ENCODE data around the gene C1GALT1.
"Not testable (repeated sequence)": the region's sequence is repeated elsewhere in the genome, so short reads cannot be mapped to it uniquely, and the experiment has no call there.

C1GALT1 gene

DNA sequence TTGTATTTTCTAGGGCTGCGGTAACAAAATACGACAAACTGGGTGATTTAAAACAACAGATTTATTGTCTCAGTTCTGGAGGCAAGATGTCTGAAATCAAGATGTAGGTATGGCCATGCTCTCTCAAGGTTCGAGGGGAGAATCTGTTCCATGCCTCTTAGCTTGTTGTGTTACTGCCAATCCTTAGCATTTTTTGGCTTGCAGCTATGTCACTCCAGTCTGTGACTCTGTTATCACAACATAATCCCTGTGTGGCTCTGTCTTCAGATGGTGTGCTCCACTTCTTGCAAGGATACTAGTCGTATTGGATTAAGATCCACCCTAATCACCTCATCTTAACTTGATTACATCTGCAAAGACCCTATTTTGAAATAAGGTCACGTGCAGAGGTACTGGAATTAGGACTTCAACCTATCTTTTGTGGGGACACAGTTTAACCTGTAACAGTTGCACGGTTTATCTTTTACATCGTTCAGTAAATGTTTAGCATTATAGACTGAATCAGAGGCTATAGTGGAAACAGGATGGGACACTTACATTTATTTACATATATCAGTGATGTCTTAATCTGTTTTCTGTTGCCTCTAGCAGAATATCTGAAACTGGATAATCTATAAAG is 3.1 kb downstream of the C1GALT1 start:
- POLR2A ChIA-PET (ENCODE audit: low non-redundant PET): no interaction called here
- H3K27ac ChIP-seq: no peak overlapping the region
- TF ChIP-seq, protein P1, sequence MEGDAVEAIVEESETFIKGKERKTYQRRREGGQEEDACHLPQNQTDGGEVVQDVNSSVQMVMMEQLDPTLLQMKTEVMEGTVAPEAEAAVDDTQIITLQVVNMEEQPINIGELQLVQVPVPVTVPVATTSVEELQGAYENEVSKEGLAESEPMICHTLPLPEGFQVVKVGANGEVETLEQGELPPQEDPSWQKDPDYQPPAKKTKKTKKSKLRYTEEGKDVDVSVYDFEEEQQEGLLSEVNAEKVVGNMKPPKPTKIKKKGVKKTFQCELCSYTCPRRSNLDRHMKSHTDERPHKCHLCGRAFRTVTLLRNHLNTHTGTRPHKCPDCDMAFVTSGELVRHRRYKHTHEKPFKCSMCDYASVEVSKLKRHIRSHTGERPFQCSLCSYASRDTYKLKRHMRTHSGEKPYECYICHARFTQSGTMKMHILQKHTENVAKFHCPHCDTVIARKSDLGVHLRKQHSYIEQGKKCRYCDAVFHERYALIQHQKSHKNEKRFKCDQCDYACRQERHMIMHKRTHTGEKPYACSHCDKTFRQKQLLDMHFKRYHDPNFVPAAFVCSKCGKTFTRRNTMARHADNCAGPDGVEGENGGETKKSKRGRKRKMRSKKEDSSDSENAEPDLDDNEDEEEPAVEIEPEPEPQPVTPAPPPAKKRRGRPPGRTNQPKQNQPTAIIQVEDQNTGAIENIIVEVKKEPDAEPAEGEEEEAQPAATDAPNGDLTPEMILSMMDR (conservative IDR thresholded peaks at IDR 0.05; ENCODE audit: low read depth): no peak
- DNase-seq (ENCODE audit: low spot score): no peak
- CTCF ChIA-PET: no interaction called here

GRCh38 chr7:7188091-7188490 is 5.7 kb downstream of the C1GALT1 start:
- CTCF ChIA-PET: interaction anchor here (0.6 kb wide), 1 partner anchor 387 kb away, joined by 4 read pairs; no protein-coding TSS in a partner anchor
- POLR2A ChIA-PET (ENCODE audit: low non-redundant PET): no interaction called here
- TF ChIP-seq, protein P1 (conservative IDR thresholded peaks at IDR 0.05; ENCODE audit: low read depth): no peak
- no peak overlapping the region for H3K27ac ChIP-seq
- DNase-seq (ENCODE audit: low spot score): no peak

- TF ChIP-seq, protein P1 (conservative IDR thresholded peaks at IDR 0.05; ENCODE audit: low read depth): no peak
- POLR2A ChIA-PET (ENCODE audit: low non-redundant PET): no interaction called here
- H3K27ac ChIP-seq: no peak overlapping the region
- CTCF ChIA-PET: interaction anchor here (0.6 kb wide), 2 partner anchors 386 to 993 kb away, joined by 3 to 4 read pairs; no protein-coding TSS in a partner anchor
- DNase-seq (ENCODE audit: low spot score): no peak
These were observed 6.4 kb downstream of the C1GALT1 start for GRCh38 chr7:7188742-7189141.

- no peak for DNase-seq (ENCODE audit: low spot score)
- TF ChIP-seq, protein P1 (conservative IDR thresholded peaks at IDR 0.05; ENCODE audit: low read depth): no peak
- CTCF ChIA-PET: no interaction called here
- no peak overlapping the region for H3K27ac ChIP-seq
- POLR2A ChIA-PET (ENCODE audit: low non-redundant PET): no interaction called here
These were observed 7.8 kb downstream of the C1GALT1 start for GRCh38 chr7:7190142-7190541.

DNA sequence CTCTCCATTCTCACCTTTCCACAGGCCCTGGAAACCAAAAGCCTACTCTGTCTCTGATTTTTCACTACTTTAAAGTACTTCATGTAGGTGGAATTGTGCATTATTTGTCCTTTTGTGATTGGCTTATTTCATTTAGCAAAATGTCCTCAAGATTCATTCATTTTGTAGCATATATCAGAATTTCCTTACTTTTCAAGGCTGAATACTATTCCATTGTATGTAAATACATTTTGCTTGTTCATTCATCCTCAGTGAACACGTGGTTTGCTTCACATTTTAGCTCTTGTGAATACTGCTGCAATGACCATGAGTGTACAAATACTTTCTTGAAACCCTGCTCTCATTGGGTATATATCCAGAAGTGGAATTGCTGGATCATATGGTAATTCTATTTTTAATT is 8.8 kb downstream of the C1GALT1 start:
- TF ChIP-seq, protein P1 (conservative IDR thresholded peaks at IDR 0.05; ENCODE audit: low read depth): no peak
- ChIA-PET CTCF (interaction anchor here (0.7 to 0.8 kb wide), 2 partner anchors 8 to 9 kb away, joined by 3 to 10 read pairs; no protein-coding TSS in a partner anchor), POLR2A (ENCODE audit: low non-redundant PET) (no interaction called here)
- no peak for DNase-seq (ENCODE audit: low spot score)
- no peak overlapping the region for H3K27ac ChIP-seq

GRCh38 chr7:7192798-7193788 is 10.7 kb downstream of the C1GALT1 start:
- POLR2A ChIA-PET (ENCODE audit: low non-redundant PET); H3K27ac ChIP-seq; DNase-seq (ENCODE audit: low spot score); CTCF ChIA-PET: not testable (repeated sequence)

DNA sequence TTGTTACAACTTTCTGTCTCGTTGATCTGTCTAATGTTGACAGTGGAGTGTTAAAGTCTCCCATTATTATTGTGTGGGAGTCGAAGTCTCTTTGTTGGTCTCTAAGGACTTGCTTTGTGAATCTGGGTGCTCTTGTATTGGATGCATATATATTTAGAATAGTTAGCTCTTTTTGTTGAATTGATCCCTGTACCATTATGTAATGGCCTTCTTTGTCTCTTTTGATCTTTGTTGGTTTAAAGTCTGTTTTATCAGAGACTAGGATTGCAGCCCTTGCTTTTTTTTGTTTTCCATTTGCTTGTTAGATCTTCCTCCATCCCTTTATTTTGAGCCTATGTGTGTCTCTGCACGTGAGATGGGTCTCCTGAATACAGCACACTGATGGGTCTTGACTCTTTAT is 17.2 kb downstream of the C1GALT1 start:
- CTCF ChIA-PET: interaction anchor here (0.6 kb wide), 1 partner anchor 9 kb away, joined by 3 read pairs; no protein-coding TSS in a partner anchor
- H3K27ac ChIP-seq; DNase-seq (ENCODE audit: low spot score); POLR2A ChIA-PET (ENCODE audit: low non-redundant PET): not testable (repeated sequence)

DNA sequence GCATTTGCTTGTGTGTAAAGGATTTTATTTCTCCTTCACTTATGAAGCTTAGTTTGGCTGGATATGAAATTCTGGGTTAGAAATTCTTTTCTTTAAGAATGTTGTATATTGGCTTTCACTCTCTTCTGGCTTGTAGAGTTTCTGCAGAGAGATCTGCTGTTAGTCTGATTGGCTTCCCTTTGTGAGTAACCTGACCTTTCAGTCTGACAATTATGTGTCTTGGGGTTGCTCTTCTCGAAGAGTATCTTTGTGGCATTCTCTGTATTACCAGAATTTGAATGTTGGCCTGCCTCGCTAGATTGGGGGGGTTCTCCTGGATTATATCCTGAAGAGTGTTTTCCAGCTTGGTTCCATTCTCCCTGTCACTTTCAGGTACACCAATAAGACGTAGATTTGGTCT is 17.9 kb downstream of the C1GALT1 start:
- DNase-seq (ENCODE audit: low spot score); CTCF ChIA-PET; H3K27ac ChIP-seq; POLR2A ChIA-PET (ENCODE audit: low non-redundant PET): not testable (repeated sequence)
